ENCODE results near the gene POLA1.

POLA1 gene

DNA sequence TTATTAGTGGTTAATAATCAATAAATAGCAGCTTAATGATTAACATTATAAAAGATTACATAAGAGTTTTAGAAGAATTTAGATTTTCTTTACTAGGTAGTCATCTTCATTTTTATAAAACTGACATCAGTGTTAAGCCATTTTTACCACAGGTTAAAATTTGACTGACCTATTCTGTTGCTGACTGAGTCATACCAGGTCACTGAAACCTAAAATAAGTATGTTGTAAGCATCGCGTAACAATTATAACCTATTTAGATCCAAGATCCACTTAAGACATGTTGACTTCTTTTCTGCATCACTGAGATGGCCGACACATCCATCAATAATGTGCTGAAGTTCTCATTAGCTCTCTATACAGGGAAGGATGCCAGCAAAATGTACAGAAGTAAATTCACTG, 285.4 kb downstream of the POLA1 start:
- no peak for DNase-seq (ENCODE audit: low spot score)

DNA sequence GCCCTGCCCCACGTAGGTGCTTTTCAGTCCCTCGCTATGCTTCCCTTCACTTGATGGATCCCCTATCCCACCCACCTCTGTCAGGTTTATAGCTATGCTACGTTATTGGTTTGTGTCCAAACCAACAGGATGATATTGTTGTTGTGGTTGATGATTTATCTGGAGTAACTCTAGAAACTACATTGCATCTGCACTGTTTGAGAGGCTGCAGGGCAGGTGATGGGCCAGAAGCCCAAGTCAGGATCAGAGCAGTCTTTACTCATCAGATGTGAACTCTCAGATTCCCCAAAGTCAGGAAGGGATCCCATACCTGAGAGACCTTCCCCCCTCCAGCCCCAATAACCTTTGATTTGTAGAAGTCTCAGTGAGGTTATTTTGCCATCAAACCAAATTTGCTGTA, 287.3 kb downstream of the POLA1 start:
- DNase-seq (ENCODE audit: low spot score) = no peak

DNA sequence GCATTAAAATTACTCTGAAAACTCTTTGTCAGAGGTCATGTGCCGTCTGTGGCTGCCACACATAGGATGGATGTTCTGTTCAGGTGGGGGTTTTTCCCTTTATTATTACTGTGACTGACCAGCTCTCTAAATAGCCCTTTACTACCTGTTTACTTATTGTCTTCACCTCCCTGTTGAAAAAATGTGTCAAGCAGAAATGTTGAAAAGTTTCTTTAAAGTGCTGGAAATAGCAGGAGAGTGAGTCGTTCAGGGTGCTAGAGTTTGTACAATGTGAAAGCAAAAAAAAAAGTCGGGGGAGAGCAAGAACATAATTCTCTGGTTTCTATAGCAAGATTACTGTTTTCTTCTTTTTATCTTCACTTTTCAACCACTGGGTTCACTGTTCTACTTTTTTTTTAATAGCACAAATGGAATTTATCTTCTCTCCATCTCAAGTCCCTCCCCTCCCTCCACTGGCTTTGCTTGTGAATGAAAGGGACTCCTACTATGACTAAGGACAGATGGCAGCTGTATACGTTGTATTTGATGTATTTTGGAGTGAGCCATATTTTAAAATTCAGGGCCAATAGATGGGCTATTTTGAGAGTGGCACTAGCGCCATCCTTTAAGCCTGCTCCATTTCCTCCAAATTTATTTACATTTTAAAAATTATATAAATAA, 288.7 kb downstream of the POLA1 start:
- DNase-seq (ENCODE audit: low spot score) = no peak

DNA sequence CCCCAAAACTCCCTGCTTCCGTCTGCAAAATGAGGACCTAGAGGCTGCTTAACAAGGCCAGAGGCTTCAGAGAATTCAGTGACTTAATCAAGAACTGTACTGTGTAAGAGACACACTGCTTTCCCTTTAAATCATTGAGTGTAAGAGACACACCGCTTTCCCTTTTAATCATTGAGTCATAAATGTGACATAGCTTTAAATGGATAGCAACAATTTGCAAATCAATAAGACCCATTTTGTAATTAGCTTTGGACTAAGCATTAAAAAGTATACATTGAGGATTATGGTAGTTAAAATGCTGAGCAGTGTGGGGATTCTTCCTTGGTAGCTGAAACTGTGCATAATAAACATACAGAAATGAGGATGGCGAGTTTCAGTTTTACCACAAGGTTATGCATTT, 290.2 kb downstream of the POLA1 start:
- no peak for DNase-seq (ENCODE audit: low spot score)

DNA sequence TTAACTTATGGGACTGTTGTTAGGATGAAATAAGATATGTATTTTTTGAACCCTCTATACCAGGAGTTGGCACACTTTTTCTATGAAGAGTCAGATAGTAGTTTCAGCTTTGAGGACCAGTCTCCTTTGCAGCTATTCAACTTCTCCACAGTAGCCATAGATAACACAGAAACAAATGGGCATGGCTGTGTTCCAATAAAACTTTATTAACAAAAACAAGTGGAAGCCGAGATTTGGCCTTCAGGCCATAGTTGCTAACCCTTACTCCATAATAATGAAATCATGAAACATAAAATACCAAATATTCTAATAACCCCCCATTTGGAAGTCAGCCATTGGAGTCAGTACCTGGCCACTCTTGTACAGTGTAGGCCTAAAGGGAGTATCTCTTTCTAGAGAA, 291.4 kb downstream of the POLA1 start:
- no peak for DNase-seq (ENCODE audit: low spot score)

DNA sequence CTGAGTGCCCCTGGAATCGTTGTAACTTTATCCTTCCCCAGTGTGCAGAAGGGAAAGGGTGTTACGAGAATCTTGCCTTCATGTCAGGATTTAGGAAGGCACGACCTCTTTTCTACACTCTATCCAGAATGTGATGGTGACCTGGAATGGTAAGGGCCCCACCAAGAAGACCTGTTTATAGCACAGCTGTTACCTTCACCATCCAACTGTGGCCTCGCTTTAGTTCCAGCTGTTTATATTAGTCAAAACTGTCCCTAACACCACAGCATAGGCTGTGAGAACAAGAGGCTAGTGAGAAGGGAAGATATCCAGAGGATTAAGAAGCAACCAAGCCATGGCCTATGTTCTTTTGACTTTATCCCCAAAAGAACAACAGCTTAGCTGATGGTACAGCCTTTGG, 294.0 kb downstream of the POLA1 start:
- no peak for DNase-seq (ENCODE audit: low spot score)

DNA sequence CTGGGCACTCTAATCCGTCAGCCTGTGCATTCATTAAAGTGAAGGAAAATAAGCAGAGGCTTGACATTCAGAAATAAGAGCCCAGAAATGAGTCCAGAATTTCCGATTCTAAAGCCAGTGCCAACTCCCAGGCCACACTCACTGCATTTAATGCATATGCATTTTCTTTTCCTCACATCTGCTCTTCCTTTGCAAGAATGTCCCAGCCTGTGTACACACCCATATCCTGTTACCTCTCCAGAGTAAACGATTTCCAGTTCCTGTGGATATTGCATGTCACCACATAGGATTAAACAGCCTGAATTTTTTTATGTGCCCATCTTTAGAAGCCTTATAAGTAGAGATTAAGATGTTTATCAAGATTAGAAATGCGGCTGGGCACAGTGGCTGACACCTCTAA, 294.6 kb downstream of the POLA1 start:
- no peak for DNase-seq (ENCODE audit: low spot score)

DNA sequence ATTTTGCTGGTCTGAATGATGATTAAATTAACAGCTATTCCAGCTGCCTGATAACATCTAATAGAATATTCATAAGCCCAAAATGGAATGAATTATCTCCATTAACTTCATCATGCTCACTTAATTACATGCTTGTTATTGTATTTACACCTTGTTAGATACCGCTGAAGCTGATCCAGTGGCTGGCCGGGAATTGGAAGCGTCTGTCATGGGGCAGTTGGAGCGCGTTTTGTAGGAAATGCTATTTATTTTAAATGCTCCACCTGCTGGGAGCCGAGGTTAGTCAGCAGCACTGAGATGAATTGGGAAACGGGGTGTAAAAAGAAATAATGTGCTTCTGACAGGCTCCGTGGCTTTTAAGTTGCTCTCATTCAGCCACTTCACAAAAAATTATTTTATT, 296.8 kb downstream of the POLA1 start:
- DNase-seq (ENCODE audit: low spot score) = no peak

DNA sequence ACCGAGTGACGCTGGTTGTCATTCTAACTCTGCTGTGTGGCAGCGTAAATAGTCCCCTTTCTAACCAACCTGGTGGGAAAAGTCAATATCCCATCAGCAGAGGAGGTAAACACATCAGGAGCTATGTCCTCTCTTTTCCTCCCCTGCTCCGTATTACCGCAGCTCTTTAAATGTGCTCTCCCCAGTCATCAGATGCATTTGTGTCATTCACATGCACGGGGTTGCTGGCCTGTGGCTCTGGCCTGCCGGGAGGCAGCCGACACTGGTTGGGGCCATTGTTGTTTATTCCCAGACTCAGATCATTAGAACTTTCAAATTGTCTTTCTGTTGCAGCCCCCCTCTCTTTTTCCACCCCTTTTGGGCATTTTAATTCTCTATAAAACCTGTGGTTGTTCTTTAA, 300.2 kb downstream of the POLA1 start:
- no peak for DNase-seq (ENCODE audit: low spot score)

DNA sequence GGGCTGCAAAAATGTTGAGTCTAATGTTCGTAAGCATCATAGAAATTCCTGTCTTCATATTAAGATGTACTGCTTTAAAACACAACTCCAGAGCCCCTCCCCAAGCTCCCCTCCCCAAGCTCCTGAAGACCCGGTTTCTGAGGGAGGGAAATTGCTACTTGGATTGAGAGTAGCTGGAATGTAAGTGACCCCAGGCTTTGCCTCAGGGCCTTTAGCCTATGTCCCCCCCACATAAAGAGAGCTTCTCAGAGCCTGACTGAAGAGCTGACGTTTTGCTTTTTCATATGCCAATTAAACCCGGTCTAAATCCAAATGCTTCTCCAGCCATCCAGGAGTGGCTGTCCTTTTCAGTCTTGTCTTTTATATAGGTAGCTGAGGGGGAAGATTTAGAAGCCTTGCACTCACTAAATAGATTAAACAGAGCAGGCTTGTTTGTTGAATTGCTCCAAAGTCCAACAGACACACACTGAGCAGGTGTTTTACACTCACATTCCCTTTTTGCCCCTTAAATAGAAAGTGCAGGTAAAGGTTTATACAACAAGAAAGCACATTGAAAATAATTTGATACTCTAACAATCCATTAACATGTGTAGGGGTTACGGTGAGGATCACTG, 302.5 kb downstream of the POLA1 start:
- DNase-seq (ENCODE audit: low spot score) = no peak

DNA sequence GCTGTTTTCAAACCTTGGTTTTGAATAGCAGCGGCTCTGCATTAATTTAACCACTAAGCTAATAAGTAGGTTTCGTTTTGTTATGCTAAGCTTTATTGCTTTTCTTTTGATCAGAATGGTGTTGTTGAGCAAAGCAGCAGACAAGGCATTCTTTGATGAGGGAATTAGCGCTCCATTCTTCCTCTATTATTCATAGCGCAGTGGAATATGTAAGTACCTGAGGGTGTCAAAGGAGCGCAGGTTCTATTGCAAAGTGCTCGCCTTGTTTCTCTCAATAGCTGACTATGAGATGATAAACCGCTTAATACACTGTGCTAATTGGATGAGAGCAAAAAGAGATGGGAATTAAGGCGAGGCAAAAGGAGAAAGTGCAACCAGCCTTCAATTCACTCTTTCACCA, 305.8 kb downstream of the POLA1 start:
- DNase-seq (ENCODE audit: low spot score) = no peak

DNA sequence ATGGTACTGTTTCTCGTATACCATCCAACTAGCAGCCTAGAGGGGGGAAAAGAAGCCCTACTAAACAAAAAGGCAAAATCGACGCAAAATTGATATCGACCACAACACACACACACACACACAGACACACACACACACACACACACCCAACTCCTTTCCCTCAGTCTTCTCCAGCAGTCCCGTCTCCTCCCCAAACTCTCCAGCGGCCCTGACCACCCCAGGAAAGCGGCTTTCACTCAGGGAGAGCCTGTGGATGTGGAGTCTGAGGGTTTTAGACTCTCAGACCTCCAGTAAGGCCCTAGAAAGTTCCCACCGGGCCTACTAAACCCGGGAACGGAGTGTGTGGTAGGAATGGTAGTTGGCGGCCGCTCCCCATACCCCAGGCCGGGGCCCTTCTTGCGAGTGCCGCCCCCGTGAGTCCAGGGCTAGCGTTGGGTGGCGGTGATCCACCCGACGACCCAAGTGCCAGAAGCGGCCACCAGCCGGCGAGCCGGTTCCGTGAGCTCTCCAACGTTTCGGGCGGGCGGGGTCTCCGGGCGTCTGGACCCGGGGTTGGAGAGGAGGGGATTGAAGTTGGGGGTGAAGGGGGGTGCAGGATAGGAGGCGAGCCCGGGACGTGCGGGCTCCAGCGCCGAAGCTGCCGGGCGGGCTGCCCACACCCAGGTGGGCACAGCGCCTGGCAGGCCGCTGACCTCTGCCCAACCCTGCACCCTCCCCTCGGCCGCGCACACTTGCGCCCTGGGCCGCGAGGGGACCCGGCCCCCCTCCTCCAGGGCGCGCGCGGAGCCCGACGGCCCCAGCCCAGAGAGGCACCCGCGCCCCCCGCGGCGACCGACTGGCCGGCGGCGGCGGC, 308.3 kb downstream of the POLA1 start:
- DNase-seq (ENCODE audit: low spot score) = no peak

DNA sequence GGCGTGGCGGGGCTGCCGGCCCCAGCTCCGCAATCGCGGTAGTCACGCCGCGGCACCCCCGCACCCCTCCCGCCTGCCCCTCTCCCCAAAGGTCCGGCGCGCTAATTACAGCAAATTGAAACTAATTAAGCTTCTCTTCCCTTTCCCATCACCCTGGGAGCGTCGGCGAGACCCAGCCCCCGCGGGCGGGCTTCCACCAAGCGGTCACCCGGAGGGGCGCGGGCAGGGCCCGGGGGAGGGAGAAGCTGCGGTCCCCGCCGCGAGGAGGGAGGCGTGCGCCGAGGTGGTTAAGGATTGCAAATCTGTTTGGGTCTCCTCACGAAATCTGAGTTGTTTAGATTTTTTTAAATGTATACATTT, 308.9 kb downstream of the POLA1 start:
- DNase-seq (ENCODE audit: low spot score) = no peak

DNA sequence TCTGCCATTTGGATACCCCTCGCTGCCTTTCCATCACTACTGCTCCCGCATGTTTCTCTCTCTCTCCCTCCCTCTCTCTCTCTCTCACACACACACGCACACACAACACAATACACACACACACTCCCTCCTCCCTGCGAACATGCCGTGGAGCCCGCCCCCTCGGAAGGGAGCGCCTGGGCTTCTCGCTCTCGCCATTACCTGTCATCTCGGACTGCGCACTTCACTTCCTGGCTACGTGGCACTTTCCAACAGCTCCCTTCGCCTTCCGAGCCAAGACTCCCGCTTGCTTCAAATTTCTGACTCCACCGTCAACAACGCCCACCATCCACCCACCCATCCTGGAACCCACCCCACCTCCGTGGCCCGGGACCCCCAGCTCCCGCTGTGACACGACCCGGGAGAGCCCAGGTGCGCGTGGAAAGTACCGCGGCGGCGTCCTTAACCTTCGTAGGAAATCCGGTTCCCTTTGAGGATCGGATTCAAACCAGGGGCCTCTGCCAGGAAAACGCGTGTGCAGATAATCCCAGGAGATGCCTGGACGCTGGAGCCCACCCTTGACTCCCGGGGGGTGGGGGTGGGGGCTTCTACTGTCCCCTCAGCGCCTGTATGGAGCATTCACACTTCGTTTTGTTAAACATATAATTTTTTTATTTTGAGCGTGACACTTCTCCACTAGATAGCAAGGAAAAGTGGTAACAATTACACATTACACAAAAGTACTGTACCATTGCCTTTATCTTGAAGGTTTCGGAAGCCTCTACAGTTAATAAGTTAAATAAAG, 309.5 kb downstream of the POLA1 start:
- DNase-seq (ENCODE audit: low spot score) = no peak

DNA sequence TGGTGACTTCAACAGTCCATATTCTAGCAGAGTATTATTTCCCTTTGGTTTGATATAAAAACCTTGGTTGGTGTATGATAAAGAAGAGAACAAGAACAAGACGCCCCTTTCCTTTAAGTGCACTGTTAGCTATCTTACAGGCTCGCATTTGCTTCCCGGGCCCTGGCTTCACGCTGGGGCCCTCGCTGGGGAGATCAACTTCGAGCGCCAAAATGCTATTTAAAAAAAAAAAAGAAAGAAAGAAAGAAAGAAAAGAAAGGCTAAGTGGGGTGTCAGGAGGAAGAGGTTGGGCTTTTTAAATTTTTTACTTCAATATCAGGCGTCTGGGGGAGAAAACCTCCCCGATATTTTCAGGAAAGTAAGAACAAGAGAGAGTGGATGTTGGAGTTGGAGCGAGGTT, 310.3 kb downstream of the POLA1 start:
- DNase-seq (ENCODE audit: low spot score) = no peak

DNA sequence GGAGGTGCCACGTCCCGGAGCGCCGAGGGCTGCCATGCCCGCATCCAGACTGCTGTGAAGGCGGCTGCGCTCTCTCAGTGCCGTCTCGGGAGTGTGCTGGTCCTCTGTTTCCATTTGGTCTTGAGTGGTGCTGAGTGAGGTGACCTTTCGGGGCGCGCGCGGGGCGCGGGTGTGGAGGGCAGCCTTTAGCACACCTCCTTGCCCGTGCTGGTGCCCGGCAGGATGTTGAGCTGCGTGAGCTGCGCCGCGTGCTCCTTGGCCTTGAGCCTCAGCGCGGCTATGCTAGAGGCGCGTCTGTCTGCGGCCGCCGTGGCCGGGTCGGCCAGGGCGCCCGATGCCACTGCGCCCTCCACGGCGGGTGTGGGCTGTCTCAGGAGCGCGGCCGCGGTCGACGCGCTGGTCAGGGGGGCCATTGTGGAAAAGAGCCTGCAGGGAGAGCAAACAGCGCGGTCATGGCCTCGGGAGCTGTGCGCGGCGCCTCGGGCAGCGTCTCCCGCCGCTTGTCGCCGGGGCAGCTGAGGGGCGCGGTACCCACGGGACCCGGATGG, 310.8 kb downstream of the POLA1 start:
- no peak for DNase-seq (ENCODE audit: low spot score)

DNA sequence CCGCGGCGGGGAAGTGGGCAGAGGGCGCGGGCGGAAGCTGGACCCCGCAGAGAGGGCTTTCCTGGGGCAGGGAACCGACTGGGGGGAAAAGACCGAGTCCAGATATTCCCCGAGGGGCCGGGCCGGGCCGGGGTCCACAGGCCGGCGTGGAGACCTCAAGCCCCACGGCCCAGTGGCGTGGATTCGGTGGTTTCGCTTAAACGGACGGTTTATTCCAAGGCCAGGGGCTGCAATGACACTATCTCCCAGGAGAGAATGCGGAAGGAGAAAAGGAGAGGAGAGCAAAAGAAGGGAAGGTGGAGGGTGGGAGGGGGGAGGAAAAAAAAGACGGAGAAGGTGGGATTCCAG, 311.3 kb downstream of the POLA1 start:
- no peak for DNase-seq (ENCODE audit: low spot score)

DNA sequence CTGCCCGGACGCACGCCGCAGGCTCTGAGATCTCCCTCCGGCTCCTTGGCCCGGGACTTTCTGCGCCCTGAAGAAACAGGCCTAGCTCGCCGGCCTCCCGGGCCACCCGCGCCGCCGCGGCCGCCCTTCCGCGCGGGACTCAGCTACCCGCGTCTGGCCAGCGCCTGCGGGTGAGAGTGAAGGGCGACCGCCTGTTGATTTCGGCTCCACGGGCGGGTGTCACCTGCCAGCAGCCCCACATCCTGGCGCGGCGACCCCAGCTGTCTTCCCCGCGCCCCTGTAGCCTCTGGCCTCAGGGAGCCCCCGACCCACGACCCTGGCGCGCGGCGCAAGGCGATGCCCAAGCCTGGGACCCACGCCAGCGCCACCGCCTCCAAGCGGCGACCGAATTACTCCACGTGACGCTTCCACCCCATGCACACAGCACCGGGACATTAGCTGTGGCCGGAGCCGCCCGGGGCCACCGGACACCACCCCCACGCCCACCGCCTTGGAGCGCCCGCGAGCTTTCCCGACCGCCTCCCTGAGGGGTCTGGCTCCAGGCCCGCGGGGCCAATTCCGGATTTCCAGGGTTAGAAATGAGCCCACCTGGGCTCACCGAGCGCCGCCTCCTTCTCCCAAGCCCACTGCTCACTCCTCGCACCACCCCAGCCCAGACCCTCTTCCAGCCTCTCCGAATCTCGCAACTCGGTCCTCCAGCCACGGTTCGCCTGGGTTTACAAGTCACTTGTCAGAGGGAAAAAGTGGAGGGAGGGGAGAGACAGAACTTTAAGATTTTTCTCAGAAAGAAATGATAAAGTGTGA, 311.9 kb downstream of the POLA1 start:
- peak; percentile 31 for DNase-seq (ENCODE audit: low spot score)

DNA sequence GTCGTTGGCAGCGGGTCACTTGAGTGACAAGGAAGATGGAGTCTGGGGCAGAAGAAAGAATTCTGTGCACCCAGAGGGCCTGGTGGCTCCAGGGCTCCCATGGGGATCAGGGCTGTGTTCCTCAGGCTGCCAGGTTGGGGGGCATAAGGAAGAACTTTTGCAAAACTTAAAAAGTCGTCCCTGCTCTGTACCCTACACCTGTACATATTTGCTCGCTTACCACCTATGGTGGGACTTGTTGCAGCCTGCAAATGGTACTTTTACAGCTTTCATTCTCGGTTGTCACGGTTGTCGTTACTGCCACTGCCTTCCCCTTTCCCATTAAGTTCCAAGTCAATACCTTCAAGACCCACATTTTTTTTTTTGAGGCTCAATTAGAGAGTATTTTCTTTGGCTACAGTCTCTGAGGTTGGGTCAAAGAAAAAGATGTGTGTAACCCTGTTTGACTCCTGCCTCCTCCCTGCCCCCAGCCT, 312.9 kb downstream of the POLA1 start:
- no peak for DNase-seq (ENCODE audit: low spot score)

DNA sequence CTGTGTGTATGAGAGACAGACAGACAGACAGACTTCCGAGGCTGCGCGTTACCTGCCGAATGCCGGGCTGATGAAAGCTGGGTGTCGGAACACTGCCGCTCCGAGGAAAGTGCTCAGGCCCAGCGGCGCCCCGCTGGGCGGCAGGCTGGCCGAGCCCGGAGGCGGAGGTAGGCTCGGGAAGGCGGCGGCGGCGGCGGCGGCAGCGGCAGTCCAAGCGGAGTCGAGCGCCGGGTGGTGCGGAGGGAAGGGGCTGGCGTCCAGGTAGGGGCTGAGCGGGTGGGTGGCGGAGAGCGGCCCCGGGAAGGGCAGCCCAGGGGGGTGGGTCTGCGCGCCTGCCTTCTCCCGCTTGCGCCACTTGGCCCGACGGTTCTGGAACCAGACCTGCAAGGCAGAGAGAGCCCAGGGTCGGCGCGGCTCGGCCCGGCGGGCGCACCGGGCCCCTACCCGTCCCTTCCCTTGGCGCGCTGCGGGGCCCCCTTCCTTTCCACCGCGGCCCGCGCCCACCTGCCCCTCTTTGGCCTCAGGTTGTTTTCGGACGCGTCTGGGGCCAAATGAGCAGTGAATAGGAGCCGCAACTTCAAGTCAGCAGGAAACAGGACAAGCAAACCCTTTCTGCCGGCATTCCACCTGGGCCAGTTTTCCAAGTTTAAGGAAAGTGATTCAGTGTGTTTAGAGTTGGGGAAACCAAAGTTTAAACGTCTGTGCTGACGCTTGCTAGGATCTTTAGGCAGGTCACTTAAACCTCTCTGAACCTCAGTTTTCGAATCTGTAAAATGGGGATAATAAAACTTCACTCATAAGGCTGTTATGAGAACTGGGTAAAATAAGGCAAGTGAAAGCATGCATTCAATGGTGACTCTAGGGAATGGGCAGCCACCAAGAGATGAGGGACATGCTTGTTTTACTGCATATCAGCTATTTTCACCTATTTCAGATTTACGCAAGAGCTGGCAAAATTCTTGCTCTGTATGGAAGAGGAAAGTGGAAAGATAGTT, 313.6 kb downstream of the POLA1 start:
- DNase-seq (ENCODE audit: low spot score) = no peak

Measured in AG20443 (cell line).